H1 (cell line): ENCODE data around the gene RILPL2. TPM values are rescaled to one million over a fixed set of nuclear protein-coding genes. Genes with fewer than 3 reads are reported as not detected.

Source experiments
- ASH2L ChIP-seq: fragments of 200-600, 300-600 bp; sonication (generic); IDR thresholded peaks from one replicate; pipeline ENCODE4 v1.7.1; 2017; ENCODE audit warnings: low read length
- ATF2 ChIP-seq: IDR thresholded peaks from 2 replicates; pipeline ENCODE4 v1.6.1; 2012; ENCODE audit warnings: low read length, inconsistent platforms
- GABPA ChIP-seq: IDR thresholded peaks from 2 replicates; pipeline ENCODE4 v1.6.1; 2011; ENCODE audit warnings: mild to moderate bottlenecking, low read length, moderate library complexity, borderline replicate concordance; ENCODE audit not compliant: insufficient read depth
- JUND ChIP-seq: IDR thresholded peaks from 2 replicates; pipeline ENCODE4 v1.6.1; 2011; ENCODE audit warnings: mild to moderate bottlenecking, improper control_type of control experiment, low read length
- POLR2AphosphoS5 ChIP-seq: IDR thresholded peaks from 2 replicates; pipeline ENCODE4 v1.6.1; 2011; ENCODE audit warnings: low read depth, low read length
- RAD21 ChIP-seq, 2 experiments: IDR thresholded peaks in 1 of 2; conservative IDR thresholded peaks in 1 of 2; 2 replicates each; pipeline ENCODE4 v1.6.1; 2011; ENCODE audit warnings: low read depth in 2 of 2, low read length in 2 of 2, improper control_type of control experiment in 1 of 2, inconsistent platforms in 1 of 2, mild to moderate bottlenecking in 1 of 2, moderate library complexity in 1 of 2
- SP1 ChIP-seq: IDR thresholded peaks from 2 replicates; pipeline ENCODE4 v1.6.1; 2011; ENCODE audit warnings: low read depth, low read length
- TBP ChIP-seq: IDR thresholded peaks from 2 replicates; pipeline ENCODE4 v1.6.1; 2011; ENCODE audit warnings: low read depth, low read length, improper control_type of control experiment
- TEAD4 ChIP-seq: IDR thresholded peaks from 2 replicates; pipeline ENCODE4 v1.6.1; 2012; ENCODE audit warnings: low read depth, low read length, inconsistent platforms, mixed read lengths
- polyA plus RNA-seq, 7 experiments: library from polyadenylated mRNA; depleted of rRNA in 3 of 7; stranded (reverse) in 5 of 7; unstranded in 2 of 7; fragments of >200 nt in 5 of 7; fragments of 200-250 nt in 2 of 7; gene quantifications; 1 replicate in 5 of 7; 2 replicates in 1 of 7; 4 replicates in 1 of 7; pipeline versions ENCODE4 v1.2.1 to v1.2.3, GENCODE V29; 2011 to 2013; ENCODE audit warnings: missing spikeins in 2 of 7, mixed read lengths in 2 of 7
- total RNA-seq: library from RNA; stranded (reverse); fragmentation: NEBNext Ultra II Directional; extraction: Animal tissue kit (Norgen Biotek cat#: 25700); gene quantifications from 2 replicates; pipeline ENCODE4 v1.2.1, GENCODE V29; 2021

RILPL2 gene
- total and polyA plus RNA-seq, 2 of the 8 experiments (the other 6 are each of a cell fraction or from before 2014, with no cell fraction given): 0.77 to 1.4 TPM

GRCh38 chr12:123390498-123391426 lies 45.7 kb downstream of the RILPL2 start (continued):
- TF ChIP-seq POLR2AphosphoS5: no peak
- no peak for TF ChIP-seq RAD21 (IDR thresholded peaks at IDR 0.05 in 1 of 2, conservative IDR thresholded peaks at IDR 0.05 in 1 of 2; ENCODE audit: low read depth in 2 of 2, low read length in 2 of 2)
- no peak for TF ChIP-seq TEAD4
- TF ChIP-seq ATF2: no peak
- TF ChIP-seq ASH2L: no peak
- TF ChIP-seq TBP: no peak
- TF ChIP-seq SP1: no peak
- TF ChIP-seq JUND: no peak
- TF ChIP-seq GABPA: no peak
- TF ChIP-seq, all 59 proteins: peak for 0
